Motor neuron (in vitro differentiated cells): ENCODE results near the gene SCGN. TPM values are rescaled to one million over a fixed set of nuclear protein-coding genes. Genes with fewer than 3 reads are reported as not detected.
A peak's percentile ranks its signal among the peaks of the same experiment; 100 is the strongest.

Experiments used
- ATAC-seq, 8 experiments: fragments of 200-7000 bp; cut with Tn5 transposase; replicated peaks in 6 of 8; 2 replicates each; pipeline ENCODE4 v1.8.0; 2021; ENCODE audit warnings: mild to moderate bottlenecking in 8 of 8, moderate library complexity in 8 of 8
- H3K27ac ChIP-seq, 2 donors: fragments of 250-450 bp; sonication (Bioruptor Pico); 2 replicates each; pipeline ENCODE4 v1.9.0; 2021; ENCODE audit warnings: antibody characterized with exemption in 2 of 2, mild to moderate bottlenecking in 2 of 2, moderate library complexity in 1 of 2
- H3K4me1 ChIP-seq, 2 donors: fragments of 250-450 bp; sonication (Bioruptor Pico); replicated peaks in 1 of 2; 2 replicates each; pipeline ENCODE4 v1.6.1; 2021; ENCODE audit warnings: antibody characterized with exemption in 2 of 2, mild to moderate bottlenecking in 2 of 2, moderate library complexity in 1 of 2
- H3K4me3 ChIP-seq, 5 donors: fragments of 250-450 bp; sonication (Bioruptor Pico); 2 replicates each; pipeline ENCODE4 v1.9.0; 2021; ENCODE audit warnings: antibody characterized with exemption in 5 of 5, mild to moderate bottlenecking in 5 of 5, moderate library complexity in 4 of 5
- WGBS, 10 experiments: fragments of 450-650 bp; shearing (Covaris generic); methylation state at CpG; one replicate each; pipeline ENCODE4 v1.0.0; 2022; 5-methylcytosine and 5-hydroxymethylcytosine counted together
- in situ Hi-C, 9 experiments: fragments of 400-800 bp; cut with MboI; loops; one replicate each; pipeline ENCODE4 v1.15.0; 2021; ENCODE audit warnings: low sequenced_read_pairs in 9 of 9, low pct_unique_long_range_greater_than_20kb in 2 of 9; ENCODE audit not compliant: unreplicated experiment in 9 of 9
- total RNA-seq, 8 experiments: library from RNA; unstranded; fragments of 300-600 nt; gene quantifications; 2 replicates each; pipeline versions ENCODE4 v1.2.3 to v1.2.4, GENCODE V29; 2022

The SCGN gene
- total RNA-seq, 8 experiments from 2014 or later: 0.27 to 10.2 (median 2.3) TPM; not detected in 1

GRCh38 chr6:25715794-25716193 lies 63.8 kb downstream of the SCGN start:
- in situ Hi-C loops: loop anchor here in 1 of 9 experiments (25.0 kb wide), 1 partner anchor 453 kb away; no protein-coding TSS in a partner anchor
- Histone ChIP-seq H3K27ac (no peak overlapping the region), H3K4me1 (peaks cover 16 to 25% of the 10 kb centered on the region in 2 donors), H3K4me3 (no peak overlapping the region)
- no peak for ATAC-seq
- 33 to 100% (median 82%) methylated on average over 1 to 4 of the region's 4 CpGs; no CpG with 5 or more reads in 2 of the 10 experiments for WGBS, 10 experiments

DNA sequence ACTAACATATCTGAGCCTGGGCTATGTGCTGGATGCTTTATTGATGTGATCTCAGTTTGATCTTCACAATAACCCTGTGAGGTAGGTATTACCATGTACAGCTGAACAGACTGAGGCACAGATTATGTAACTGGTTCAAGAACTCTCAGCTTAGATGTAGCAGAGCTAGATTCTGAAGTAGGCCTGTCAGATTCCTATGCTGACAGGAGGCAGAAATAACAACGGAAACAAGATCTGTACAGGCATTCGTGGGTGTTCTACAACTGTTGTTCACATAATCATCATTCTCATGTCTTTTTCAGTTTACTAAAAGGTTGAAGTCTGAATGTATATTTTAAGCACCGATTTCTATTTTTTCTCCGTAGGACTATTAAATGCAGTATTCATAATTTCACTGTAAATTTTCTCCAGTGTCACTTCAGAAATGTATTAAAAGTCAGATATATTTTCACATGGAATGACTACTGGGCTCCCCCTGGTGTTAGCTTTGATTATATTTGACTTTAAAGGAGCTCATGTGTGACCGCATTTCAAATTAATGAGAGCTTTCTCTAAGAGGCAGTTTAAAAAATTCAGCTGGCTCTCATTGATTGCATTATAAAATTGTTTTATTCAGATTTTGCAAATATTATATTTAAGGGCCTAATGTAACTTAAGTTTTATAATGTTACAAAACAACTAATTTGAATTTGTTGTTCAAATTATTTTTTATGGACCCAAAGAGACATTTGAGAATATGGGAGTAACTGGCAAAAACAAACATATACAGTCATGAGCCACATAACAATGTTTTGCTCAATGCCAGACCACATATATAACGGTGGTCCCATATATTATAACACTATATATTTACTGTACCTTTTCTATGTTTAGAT lies 66.1 kb downstream of the SCGN start:
- ATAC-seq: peak in 1 of 8 experiments; percentile 35
- H3K4me3 ChIP-seq: no peak overlapping the region
- peaks cover 13 to 21% of the 10 kb centered on the region in 2 donors for H3K4me1 ChIP-seq
- in situ Hi-C loops: loop anchor here in 1 of 9 experiments (25.0 kb wide), 1 partner anchor 456 kb away; no protein-coding TSS in a partner anchor
- no peak overlapping the region for H3K27ac ChIP-seq
- 7 to 90% (median 69%) methylated on average over 1 to 6 of the region's 6 CpGs for WGBS, 10 experiments

DNA sequence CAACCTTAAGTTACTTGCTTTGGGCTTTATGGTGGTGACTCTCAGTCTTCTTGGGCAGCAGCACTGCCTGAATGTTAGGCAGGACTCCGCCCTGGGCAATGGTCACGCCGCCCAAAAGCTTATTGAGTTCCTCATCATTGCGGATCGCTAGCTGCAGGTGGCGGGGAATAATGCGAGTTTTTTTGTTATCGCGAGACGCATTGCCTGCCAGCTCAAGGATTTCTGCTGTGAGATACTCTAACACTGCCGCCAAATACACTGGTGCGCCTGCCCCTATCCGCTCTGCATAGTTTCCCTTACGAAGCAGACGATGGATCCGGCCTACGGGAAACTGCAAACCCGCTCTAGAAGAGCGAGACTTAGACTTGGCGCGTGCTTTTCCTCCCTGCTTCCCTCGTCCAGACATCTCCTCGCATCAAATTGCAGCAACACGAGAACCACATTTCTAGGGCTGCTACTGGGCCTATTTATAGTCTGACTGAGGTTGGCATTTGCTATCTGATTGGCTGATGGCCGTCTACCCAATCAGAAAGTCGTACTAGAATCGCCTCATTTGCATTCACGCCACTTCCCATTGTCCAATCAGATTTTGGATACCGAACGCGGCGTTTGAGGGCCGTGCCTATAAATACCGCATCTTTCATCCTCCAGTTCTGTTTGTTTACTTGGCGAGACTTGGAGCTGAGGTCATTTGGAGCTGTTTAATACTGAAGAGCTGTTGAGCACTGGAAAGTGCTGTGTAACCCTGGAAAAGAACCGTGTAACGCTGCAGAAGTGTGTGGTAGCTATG lies 74.3 kb downstream of the SCGN start:
- H3K4me3 ChIP-seq: no peak overlapping the region
- H3K4me1 ChIP-seq: no peaks in the 10 kb centered on the region
- ATAC-seq: no peak
- 61 to 97% (median 95%) methylated on average over 6 to 32 of the region's 37 CpGs; no CpG with 5 or more reads in 1 of the 10 experiments for WGBS, 10 experiments
- no peak overlapping the region for H3K27ac ChIP-seq
- in situ Hi-C loops: no loop called here

- 13 to 95% (median 79%) methylated on average over 4 to 12 of the region's 14 CpGs; no CpG with 5 or more reads in 1 of the 10 experiments for WGBS, 10 experiments
- H3K4me1 ChIP-seq: no peaks in the 10 kb centered on the region
- no peak overlapping the region for H3K4me3 ChIP-seq
- in situ Hi-C loops: no loop called here
- no peak overlapping the region for H3K27ac ChIP-seq
- ATAC-seq: no peak
These were observed 75.0 kb downstream of the SCGN start for GRCh38 chr6:25727028-25727427.

- Histone ChIP-seq H3K4me1 (no peaks in the 10 kb centered on the region), H3K4me3 (no peak overlapping the region), H3K27ac (no peak overlapping the region)
- in situ Hi-C loops: no loop called here
- no peak for ATAC-seq
- WGBS, 10 experiments: 43 to 100% (median 94%) methylated on average over 1 to 3 of the region's 3 CpGs; no CpG with 5 or more reads in 1 of the 10 experiments
These were observed 78.9 kb downstream of the SCGN start for GRCh38 chr6:25730907-25731306.

- in situ Hi-C loops: no loop called here
- no peak overlapping the region for H3K4me3 ChIP-seq
- H3K27ac ChIP-seq: no peak overlapping the region
- 53 to 100% (median 96%) methylated on average over 1 to 13 of the region's 15 CpGs; no CpG with 5 or more reads in 2 of the 10 experiments for WGBS, 10 experiments
- H3K4me1 ChIP-seq: no peaks in the 10 kb centered on the region
- ATAC-seq: no peak
These were observed 79.7 kb downstream of the SCGN start for GRCh38 chr6:25731721-25732120.

DNA sequence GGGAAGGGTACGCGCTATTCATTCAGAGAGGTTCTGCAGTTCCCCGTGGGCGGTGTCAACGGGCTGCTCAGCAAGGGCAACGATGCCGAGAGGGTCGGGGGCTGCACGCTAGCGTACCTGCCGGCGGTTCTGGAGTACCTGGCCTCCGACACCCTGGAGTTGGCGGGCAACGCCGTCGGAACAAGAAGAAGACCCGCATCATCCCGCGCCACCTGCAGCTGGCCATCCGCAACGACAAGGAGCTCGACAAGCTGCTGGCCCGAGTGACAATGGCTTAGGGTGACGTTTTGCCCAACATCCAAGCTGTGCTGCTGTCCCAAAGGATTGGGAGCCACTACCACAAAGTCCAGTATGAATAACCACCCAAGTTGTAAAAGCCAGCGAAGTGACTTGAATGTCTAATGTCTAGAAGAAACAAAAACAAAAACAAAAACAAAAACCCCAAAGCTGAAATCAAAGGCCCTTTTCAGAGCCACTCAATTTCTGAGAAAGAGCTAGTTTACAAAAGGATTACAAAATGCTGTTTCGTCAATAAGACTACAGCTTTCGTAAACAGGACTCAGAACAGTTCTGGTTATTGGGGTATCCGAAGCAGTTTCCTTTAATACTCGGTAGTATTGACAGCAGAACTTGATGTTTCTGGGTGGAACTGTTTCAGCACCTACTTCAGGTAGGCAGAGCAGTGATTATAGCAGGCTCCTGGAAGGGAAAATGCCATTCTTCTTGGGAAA lies 80.6 kb downstream of the SCGN start:
- in situ Hi-C loops: no loop called here
- H3K27ac ChIP-seq: no peak overlapping the region
- no peak for ATAC-seq
- 0 to 100% (median 77%) methylated on average over 1 to 13 of the region's 30 CpGs for WGBS, 10 experiments
- no peaks in the 10 kb centered on the region for H3K4me1 ChIP-seq
- H3K4me3 ChIP-seq: no peak overlapping the region

DNA sequence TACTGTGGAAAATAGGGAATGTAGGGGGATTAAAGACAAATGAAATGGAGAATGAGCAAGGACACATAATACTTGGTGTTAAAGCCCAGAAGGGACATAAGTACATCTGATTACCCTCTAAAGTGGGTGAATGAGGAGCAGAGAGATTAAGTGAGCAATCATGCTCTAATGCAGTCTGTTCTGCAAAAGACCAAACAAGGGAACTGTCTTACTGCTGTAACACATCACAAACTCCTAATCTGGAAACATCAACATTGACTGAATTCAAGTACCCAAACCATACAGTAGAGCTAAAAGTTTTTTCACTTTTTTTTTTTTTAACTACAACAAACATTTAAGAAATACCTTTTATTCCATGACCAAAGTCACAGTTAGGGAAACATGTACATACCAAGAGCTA lies 83.2 kb downstream of the SCGN start:
- in situ Hi-C loops: no loop called here
- no peak for ATAC-seq
- H3K4me3 ChIP-seq: no peak overlapping the region
- no peaks in the 10 kb centered on the region for H3K4me1 ChIP-seq
- no peak overlapping the region for H3K27ac ChIP-seq

GRCh38 chr6:25743868-25744267 lies 91.9 kb downstream of the SCGN start:
- ATAC-seq: peak in 2 of 8 experiments; percentile 58 to 69
- in situ Hi-C loops: no loop called here
- no peak overlapping the region for H3K4me3 ChIP-seq
- H3K27ac ChIP-seq: no peak overlapping the region
- H3K4me1 ChIP-seq: no peaks in the 10 kb centered on the region

DNA sequence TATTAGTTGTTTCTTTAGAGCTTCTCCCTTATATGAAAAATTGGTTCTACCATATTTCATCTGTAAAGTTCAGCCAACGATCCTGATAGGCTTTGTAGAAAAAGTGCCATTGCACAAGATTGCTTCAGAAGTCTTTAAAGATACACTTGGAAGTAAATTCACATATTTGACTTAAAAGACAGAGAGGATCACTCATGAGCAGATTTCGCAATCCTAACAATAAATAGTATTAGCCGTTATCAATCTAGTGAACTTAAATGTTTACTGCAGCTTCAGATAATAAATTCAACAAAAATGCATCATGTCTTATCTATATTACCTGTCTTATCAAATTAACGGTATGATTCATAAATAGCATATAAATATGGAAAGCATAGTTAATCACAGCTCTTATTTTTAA lies 93.8 kb downstream of the SCGN start:
- Histone ChIP-seq H3K27ac (no peak overlapping the region), H3K4me1 (no peaks in the 10 kb centered on the region), H3K4me3 (no peak overlapping the region)
- 0 to 100% (median 88%) methylated on average over 1 to 4 of the region's 4 CpGs for WGBS, 10 experiments
- no peak for ATAC-seq
- in situ Hi-C loops: no loop called here

- Histone ChIP-seq H3K4me1 (no peaks in the 10 kb centered on the region), H3K27ac (no peak overlapping the region), H3K4me3 (no peak overlapping the region)
- no peak for ATAC-seq
- 50 to 100% (median 100%) methylated on average over 1 of the region's 1 CpG; no CpG with 5 or more reads in 7 of the 10 experiments for WGBS, 10 experiments
- in situ Hi-C loops: no loop called here
These were observed 95.0 kb downstream of the SCGN start for GRCh38 chr6:25746968-25747367.

DNA sequence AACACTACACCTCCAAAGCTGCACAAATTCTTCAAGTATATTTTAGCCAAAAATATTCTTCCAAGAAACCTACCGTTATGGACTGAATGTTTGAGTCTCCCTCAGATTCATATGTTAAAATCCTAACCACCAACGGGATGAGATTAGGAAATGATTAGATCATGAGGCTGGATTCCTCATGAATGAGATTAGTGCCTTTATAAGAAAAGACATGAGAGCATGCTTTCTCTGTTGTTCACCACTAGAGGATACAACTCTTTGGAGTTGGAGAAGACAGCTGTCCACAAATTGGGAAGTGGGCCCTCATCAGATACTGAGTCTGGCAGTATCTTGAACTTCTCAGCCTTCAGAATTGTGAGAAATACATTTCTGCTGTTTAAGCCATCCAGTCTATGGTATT lies 95.5 kb downstream of the SCGN start:
- in situ Hi-C loops: no loop called here
- no peak for ATAC-seq

GRCh38 chr6:25748049-25748448 lies 96.0 kb downstream of the SCGN start:
- in situ Hi-C loops: no loop called here
- H3K27ac ChIP-seq: no peak overlapping the region
- H3K4me3 ChIP-seq: no peak overlapping the region
- no peak for ATAC-seq
- H3K4me1 ChIP-seq: no peaks in the 10 kb centered on the region

More for the DNA sequence above, 95.5 kb downstream of the SCGN start:
- Histone ChIP-seq H3K27ac (no peak overlapping the region), H3K4me1 (no peaks in the 10 kb centered on the region), H3K4me3 (no peak overlapping the region)
- WGBS, 10 experiments: 25 to 100% (median 76%) methylated on average over 2 of the region's 2 CpGs
